Muscle layer of duodenum (tissue), 2 donors: ENCODE data around the gene RNASE12.

Experiments used
- H3K27ac ChIP-seq: one replicate; pipeline ENCODE4 v1.7.0; 2013; ENCODE audit warnings: mild to moderate bottlenecking, low read length
- H3K27me3 ChIP-seq: one replicate; pipeline ENCODE4 v1.7.0; 2013; ENCODE audit warnings: low read depth, mild to moderate bottlenecking, control low read depth, low read length
- H3K36me3 ChIP-seq, 2 donors: one replicate each; pipeline ENCODE4 v1.7.0; 2013; ENCODE audit warnings: low read length in 2 of 2, control low read depth in 1 of 2, mild to moderate bottlenecking in 1 of 2; ENCODE audit not compliant: insufficient read depth in 2 of 2, control insufficient read depth in 1 of 2
- H3K4me1 ChIP-seq, 2 donors: one replicate each; pipeline ENCODE4 v1.7.0; 2013; ENCODE audit warnings: low read length in 2 of 2, mild to moderate bottlenecking in 2 of 2, control low read depth in 1 of 2, moderate library complexity in 1 of 2; ENCODE audit not compliant: insufficient read depth in 2 of 2, control insufficient read depth in 1 of 2
- H3K4me3 ChIP-seq, 2 donors: one replicate each; pipeline ENCODE4 v1.7.0; 2013; ENCODE audit warnings: low read length in 2 of 2, low read depth in 1 of 2, mild to moderate bottlenecking in 1 of 2
- H3K9me3 ChIP-seq, 2 donors: one replicate each; pipeline ENCODE4 v1.7.0; 2013; ENCODE audit warnings: low read length in 2 of 2, control low read depth in 1 of 2, mild to moderate bottlenecking in 1 of 2; ENCODE audit not compliant: control insufficient read depth in 1 of 2
- donor health status: healthy.

Gene RNASE12

DNA sequence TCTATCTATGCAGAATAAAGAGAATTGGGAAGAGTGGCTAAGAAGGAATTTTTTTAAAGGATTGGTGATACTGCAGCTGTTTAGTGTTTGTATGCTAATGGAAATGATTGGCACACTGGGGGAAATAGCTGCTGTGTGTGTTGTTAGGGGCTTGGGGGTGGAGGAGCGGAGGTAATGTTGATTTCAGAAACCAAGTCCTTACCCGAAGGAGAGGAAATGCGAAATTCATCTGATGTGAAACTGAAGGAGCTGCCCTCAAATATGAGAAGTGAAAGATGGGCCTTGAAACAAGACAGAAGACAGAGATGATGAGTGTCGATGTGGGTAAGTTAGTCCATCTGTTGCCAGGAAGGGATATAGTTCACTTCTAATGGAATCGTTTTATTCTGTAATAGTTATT lies 21.2 kb upstream of the RNASE12 start:
- Histone ChIP-seq H3K4me3 (no peak overlapping the region), H3K36me3 (no peaks in the 10 kb centered on the region), H3K27ac (no peak overlapping the region), H3K9me3 (no peaks in the 10 kb centered on the region), H3K4me1 (peaks cover 0 to 9% of the 10 kb centered on the region in 2 donors), H3K27me3 (no peaks in the 10 kb centered on the region)

DNA sequence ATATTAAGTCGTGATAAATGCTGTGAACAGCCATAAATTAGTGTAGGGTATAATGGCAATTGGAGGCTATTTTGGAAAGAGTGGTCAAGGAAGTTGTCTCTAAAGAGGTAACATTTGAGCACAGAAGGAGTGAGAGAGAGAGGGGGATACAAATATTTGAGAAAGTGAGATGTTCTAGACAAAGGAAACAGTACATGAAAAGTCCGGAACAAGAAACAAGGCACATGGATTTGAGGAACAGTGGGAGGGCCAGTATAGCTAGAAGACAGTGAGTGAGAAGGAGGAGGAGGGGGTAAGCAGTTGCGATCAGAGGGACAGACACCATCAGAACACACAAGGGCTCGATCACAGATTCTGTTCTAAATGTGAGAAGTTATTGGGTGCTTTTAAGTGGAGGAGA lies 20.1 kb upstream of the RNASE12 start:
- no peaks in the 10 kb centered on the region for H3K9me3 ChIP-seq
- no peaks in the 10 kb centered on the region for H3K36me3 ChIP-seq
- H3K4me3 ChIP-seq = no peak overlapping the region
- no peaks in the 10 kb centered on the region for H3K27me3 ChIP-seq
- no peak overlapping the region for H3K27ac ChIP-seq
- H3K4me1 ChIP-seq = peaks cover 0 to 9% of the 10 kb centered on the region in 2 donors

DNA sequence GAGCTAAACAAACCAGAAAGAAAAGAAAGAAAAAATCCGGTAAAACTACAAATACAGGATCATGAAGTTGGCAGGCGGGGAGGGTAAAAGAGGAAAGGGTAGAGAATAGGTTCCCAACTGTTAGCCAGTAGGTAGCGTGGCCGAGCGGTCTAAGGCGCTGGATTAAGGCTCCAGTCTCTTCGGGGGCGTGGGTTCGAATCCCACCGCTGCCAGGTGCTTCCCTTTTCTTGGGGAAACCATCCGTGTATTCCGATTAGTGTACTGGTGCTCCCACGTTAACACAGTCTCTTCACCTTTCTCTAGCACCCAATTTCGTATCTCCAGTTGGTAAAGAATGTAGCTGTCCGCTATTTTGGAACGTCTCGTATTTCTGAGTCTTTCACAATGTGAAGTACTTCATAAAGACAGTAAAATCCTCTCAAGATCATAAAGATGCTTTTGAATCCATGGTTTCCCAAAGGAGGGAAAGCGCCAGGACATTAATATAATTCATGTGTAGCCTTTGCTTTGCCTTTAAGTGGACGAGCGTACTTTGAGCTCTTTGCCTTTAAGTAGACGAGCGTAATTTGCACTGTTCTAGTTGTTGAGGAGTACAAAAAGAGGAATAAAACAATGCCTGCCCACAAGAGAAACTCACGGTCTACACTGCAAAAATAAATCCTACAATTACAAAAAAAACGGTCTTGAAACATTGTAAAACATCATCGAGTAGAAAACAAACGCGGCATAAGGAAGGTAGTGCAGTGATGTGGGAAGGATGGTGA lies 19.0 kb upstream of the RNASE12 start:
- no peaks in the 10 kb centered on the region for H3K27me3 ChIP-seq
- peaks cover 0 to 9% of the 10 kb centered on the region in 2 donors for H3K4me1 ChIP-seq
- no peaks in the 10 kb centered on the region for H3K9me3 ChIP-seq
- peak overlapping the region; percentile 49 for H3K27ac ChIP-seq
- no peaks in the 10 kb centered on the region for H3K36me3 ChIP-seq
- H3K4me3 ChIP-seq = peak overlapping the region; percentile 84 to 94

DNA sequence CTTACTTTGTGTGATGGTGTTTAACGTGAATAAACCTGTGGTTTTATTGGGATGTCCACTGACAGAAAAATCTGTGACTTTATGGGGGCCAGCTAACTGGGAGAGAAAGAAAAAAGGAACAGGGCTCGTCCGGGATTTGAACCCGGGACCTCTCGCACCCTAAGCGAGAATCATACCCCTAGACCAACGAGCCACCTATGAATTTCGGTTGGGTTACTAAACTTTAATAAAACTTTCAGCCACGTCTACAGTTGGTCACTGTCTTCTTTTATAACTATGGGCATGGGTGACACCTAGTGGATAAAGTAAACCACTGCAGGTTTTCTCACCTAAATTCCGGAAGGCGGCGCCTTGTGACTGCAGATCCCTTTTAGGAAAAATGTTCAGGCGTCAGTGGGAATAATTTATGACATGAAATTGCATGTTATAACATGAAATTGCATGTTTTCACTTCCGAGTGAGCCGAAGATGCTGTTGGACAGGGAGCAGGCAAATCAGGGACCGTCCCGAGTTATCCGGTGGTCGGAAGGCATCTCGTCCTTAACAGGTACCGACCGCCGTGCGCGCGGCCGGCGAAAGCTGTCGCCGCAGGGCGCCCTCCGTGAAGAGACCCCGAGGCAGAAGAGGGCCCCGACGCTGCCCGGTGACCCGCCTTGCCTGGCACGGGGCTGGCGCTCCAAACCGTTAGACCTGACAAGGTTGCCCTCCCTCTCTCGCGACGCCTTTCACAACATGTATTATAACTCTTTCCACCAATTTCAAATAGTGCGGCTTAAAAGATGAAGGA lies 18.2 kb upstream of the RNASE12 start:
- Histone ChIP-seq H3K36me3 (no peaks in the 10 kb centered on the region), H3K4me3 (peak overlapping the region; percentile 84 to 94), H3K9me3 (no peaks in the 10 kb centered on the region), H3K4me1 (peaks cover 0 to 9% of the 10 kb centered on the region in 2 donors), H3K27me3 (no peaks in the 10 kb centered on the region), H3K27ac (peak overlapping the region; percentile 49)

DNA sequence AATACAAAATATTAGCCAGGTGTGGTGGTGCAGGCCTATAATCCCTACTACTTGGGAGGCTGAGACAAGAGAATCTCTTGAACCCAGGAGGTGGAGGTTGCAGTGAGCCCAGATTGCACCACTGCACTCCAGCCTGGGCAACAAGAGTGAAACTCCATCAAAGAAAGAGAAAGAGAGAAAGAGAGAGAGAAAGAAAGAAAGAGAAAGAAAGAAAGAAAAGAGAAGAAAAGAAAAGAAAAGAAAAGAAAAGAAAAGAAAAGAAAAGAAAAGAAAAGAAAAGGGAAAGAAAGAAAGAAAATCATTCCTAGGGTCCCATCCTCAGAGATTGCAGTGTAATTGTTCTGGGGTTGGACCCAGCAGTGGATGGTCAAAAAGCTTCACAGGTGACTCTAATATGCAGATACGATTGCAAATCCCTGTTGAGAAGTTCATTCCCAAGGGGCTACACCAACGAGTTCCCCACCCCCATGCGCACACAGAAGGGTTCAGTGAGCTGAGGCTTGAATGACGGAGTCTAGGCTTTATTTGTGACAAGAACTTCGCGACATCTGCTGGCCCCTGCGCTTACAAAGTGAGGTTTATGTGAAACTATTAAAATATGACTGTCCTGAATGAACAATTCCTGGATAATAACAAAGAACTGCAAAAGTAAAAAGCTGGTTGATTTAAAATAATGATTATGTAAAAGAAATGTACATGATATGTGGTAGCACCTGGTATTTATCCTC lies 17.4 kb upstream of the RNASE12 start:
- Histone ChIP-seq H3K27me3 (no peaks in the 10 kb centered on the region), H3K9me3 (no peaks in the 10 kb centered on the region), H3K4me1 (peaks cover 0 to 8% of the 10 kb centered on the region in 2 donors), H3K4me3 (no peak overlapping the region), H3K36me3 (no peaks in the 10 kb centered on the region), H3K27ac (no peak overlapping the region)

DNA sequence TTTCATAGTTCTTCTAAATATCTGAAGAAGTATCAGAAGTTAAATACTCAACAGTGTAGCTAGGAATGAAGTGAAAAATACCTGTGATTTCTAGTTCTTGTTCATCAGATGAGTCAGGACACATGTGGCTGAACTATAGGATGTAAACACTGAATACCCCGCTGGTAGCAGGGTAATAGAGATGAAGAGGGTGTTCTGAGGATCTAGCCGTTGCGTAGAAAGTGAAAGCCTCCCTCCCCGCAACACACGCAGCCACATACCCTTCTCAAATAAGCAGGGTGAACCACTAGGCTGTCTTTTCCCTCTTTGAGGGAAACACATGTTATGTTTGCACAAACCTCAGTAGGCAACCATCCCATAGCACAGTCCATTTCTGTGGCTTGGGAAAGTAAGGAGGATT lies 16.4 kb upstream of the RNASE12 start:
- Histone ChIP-seq H3K27ac (no peak overlapping the region), H3K27me3 (no peaks in the 10 kb centered on the region), H3K36me3 (no peaks in the 10 kb centered on the region), H3K4me3 (no peak overlapping the region), H3K9me3 (no peaks in the 10 kb centered on the region), H3K4me1 (peaks cover 0 to 6% of the 10 kb centered on the region in 2 donors)

DNA sequence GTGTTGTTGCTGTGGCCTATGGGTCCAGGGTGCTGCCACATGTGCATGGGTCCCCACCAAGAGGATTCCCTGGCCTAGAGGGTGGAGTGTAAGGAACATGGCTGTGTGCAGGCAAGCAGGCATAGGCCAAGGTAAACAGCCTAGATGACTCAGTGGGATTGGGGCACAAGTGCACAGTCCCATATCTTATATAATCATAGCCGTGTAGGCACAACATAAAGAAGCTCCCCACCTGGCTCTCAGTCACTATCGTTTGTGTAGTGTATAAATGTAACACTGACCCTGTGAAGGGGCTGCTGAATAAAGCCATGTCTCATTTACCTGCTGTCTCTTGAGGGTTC lies 15.7 kb upstream of the RNASE12 start:
- H3K36me3 ChIP-seq = no peaks in the 10 kb centered on the region
- H3K27ac ChIP-seq = no peak overlapping the region
- no peaks in the 10 kb centered on the region for H3K9me3 ChIP-seq
- no peaks in the 10 kb centered on the region for H3K27me3 ChIP-seq
- H3K4me3 ChIP-seq = no peak overlapping the region
- H3K4me1 ChIP-seq = peaks cover 0 to 6% of the 10 kb centered on the region in 2 donors

DNA sequence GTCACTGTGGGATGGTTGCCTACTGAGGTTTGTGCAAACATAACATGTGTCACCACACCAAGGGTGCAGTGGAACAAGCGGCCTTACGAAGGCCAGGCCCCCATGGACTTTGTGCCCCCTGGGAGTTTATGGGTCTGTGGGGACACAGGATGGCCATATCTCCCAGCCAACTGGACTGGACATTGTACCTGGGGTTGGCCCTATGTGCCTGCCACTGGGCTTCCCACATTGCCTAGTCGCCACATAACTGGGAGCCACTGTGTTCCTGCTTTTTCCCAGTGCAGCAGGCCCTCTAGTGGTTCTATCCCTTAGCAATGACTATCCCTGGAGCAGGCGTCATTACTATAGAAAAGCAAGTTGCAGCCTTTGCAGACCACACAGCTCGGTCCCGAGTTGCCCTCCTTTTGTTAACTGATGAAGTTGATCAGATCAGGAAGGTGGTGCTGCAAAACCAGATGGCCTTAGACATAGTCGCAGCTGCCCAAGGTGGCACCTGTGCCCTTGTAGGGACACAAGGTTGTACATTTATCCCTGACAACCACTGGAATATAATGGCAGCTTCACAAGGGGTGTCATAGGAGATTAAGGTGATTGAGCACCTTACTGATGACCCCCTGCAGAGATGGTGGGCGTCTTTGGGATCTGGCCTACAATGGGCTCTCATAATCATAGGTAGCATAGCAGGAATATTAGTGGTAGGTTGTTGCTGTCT lies 15.2 kb upstream of the RNASE12 start:
- H3K27me3 ChIP-seq = no peaks in the 10 kb centered on the region
- no peaks in the 10 kb centered on the region for H3K36me3 ChIP-seq

DNA sequence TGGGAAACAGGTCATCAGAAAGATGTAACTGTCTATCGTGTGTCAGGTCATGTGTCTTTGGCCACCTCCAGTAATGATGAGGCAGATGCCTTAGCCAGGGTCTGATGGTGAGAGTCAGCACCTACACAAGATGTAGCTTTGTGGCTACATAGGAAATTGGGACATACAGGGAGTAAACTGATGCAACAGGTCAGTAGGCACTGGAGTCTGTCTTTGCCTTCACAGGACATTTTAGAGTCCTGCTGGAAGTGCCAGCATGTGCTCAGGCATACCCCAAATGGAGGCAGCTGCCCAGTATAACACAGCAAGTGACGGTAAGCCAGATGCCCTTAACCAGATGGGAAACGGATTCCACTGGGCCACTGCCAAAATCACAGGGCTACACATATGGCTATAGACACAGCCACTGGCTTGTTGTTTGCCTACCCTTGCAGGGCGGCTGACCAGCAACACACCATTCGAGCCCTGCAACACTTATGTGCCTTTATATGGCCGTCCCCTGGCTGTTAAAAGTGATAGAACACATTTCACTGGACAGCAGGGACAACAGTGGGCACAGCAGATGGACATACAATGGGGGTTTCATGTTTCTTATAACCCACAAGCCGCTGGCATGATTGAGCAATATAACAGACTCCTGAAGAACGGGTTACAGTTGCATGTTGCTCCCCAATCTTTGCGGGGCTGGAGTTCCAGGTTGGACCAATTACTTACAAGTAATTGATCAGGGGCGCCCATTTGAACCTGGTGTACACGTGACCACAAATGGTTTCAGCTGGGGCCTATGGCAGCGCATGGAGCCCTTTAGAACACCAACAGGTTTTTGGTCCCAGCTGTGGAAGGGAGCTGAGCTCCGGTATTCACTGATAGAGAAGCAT lies 12.9 kb upstream of the RNASE12 start:
- H3K36me3 ChIP-seq = no peaks in the 10 kb centered on the region
- H3K4me3 ChIP-seq = no peak overlapping the region
- no peak overlapping the region for H3K27ac ChIP-seq
- H3K4me1 ChIP-seq = no peaks in the 10 kb centered on the region
- H3K9me3 ChIP-seq = no peaks in the 10 kb centered on the region
- no peaks in the 10 kb centered on the region for H3K27me3 ChIP-seq

More for the DNA sequence above, 15.2 kb upstream of the RNASE12 start:
- Histone ChIP-seq H3K4me1 (peaks cover 0 to 6% of the 10 kb centered on the region in 2 donors), H3K9me3 (no peaks in the 10 kb centered on the region), H3K4me3 (no peak overlapping the region), H3K27ac (no peak overlapping the region)

DNA sequence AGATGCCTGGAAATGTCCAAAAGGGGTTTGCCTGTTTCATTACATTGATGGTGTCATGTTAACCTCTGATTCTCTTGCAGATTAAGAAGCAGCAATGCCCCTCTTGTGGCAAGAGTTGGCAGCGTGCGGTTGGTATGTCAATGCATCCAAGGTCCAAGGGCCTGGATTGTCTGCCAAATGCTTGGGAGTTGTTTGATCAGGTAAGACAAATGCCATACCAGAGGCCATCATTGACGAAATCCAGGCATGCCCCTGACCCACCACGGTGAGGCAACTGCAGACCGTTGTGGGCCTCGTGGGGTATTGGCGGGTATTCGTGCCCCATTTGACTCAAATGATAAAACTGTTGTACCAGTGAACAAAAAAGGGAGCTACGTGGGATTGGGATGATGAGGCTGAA lies 11.4 kb upstream of the RNASE12 start:
- Histone ChIP-seq H3K4me3 (no peak overlapping the region), H3K4me1 (no peaks in the 10 kb centered on the region), H3K36me3 (no peaks in the 10 kb centered on the region), H3K27ac (no peak overlapping the region), H3K9me3 (no peaks in the 10 kb centered on the region), H3K27me3 (no peaks in the 10 kb centered on the region)
